Large intestine (tissue), 3 donors: ENCODE results near the gene VPS37B. TPM values are rescaled to one million over a fixed set of nuclear protein-coding genes. Genes with fewer than 3 reads are reported as not detected.

ENCODE experiments used
- DNase-seq, 2 donors: peaks; one replicate each; pipeline versions ENCODE4 v3.0.0 to v3.0.0-alpha.2; 2013
- H3K27ac ChIP-seq: one replicate; pipeline ENCODE4 v1.5.1; 2013; ENCODE audit warnings: low read length
- H3K27me3 ChIP-seq: 2 replicates; pipeline ENCODE4 v1.6.1; 2013; ENCODE audit warnings: low read length; ENCODE audit not compliant: control insufficient read depth, insufficient read depth
- H3K36me3 ChIP-seq: 2 replicates; pipeline ENCODE4 v1.6.1; 2013; ENCODE audit warnings: low read length; ENCODE audit not compliant: control insufficient read depth, insufficient read depth
- H3K4me1 ChIP-seq: one replicate; pipeline ENCODE4 v1.6.1; 2013; ENCODE audit warnings: low read length; ENCODE audit not compliant: control insufficient read depth, insufficient read depth
- H3K4me3 ChIP-seq: one replicate; pipeline ENCODE4 v1.5.1; 2013; ENCODE audit warnings: low read length
- H3K9me3 ChIP-seq: one replicate; pipeline ENCODE4 v1.6.1; 2013; ENCODE audit warnings: mild to moderate bottlenecking, low read depth, low read length, moderate library complexity; ENCODE audit not compliant: control insufficient read depth
- WGBS: methylation state at CpG from one replicate; pipeline ENCODE4 v1.1.5; 2013; ENCODE audit warnings: low lambda C conversion rate; ENCODE audit not compliant: insufficient coverage; 5-methylcytosine and 5-hydroxymethylcytosine counted together
- polyA plus RNA-seq: library from polyadenylated mRNA; unstranded; fragments of 120-200 nt; gene quantifications from one replicate; pipeline ENCODE4 v1.2.1, GENCODE V29; 2013

VPS37B gene
- polyA plus RNA-seq, 1 donor = 26.5 TPM

DNA sequence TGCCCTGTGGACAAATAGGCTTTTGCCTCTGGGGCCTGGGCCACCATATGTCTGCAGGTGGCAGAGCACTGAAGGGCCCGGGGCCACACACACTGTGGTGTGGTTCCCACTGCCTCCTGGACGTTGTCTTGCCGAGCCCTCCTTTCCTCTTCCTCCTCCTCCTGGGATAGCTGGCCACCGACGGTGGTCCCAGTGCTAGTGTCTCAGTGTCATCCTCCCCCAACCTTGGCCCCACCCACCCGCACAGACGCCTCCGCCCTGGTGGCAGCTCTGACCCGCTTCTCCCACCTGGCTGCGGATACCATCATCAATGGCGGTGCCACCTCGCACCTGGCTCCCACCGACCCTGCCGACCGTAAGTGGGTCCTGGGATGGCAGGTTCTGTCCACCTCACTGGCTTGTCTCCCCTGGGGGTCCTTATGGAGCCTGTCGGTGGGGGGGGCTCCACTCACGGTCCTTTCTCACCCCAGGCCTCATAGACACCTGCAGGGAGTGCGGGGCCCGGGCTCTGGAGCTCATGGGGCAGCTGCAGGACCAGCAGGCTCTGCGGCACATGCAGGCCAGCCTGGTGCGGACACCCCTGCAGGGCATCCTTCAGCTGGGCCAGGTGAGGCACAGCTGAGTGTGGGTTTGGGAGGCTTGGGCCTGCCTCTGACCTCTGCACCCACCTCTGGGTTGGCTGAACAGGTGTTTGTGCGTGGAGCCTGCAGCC, 37.2 kb downstream of the VPS37B start:
- H3K4me3 ChIP-seq = no peak overlapping the region
- peaks cover 15% of the 10 kb centered on the region for H3K4me1 ChIP-seq
- H3K27ac ChIP-seq = no peak overlapping the region
- WGBS = no CpG with 5 or more reads among the region's 22 CpGs
- DNase-seq = no peak
- H3K27me3 ChIP-seq = no peaks in the 10 kb centered on the region
- peaks cover 54% of the 10 kb centered on the region for H3K36me3 ChIP-seq
- H3K9me3 ChIP-seq = no peaks in the 10 kb centered on the region

DNA sequence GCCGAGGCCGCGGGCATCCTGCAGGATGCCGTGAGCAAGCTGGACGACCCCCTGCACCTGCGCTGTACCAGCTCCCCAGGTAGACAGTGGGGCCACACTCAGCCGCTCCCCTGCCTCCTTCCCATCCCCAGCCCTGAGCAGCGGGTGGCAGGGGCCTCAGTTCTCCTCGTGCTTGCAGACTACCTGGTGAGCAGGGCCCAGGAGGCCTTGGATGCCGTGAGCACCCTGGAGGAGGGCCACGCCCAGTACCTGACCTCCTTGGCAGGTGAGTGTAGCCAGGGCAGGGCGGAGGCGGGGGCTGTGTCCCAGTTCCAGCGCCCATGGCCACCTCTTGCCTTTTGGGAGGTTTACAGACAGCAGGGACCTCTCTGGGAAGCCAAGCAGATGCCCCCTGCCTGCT, 37.8 kb downstream of the VPS37B start:
- Histone ChIP-seq H3K27ac (no peak overlapping the region), H3K27me3 (no peaks in the 10 kb centered on the region), H3K4me1 (peaks cover 10% of the 10 kb centered on the region), H3K4me3 (no peak overlapping the region), H3K36me3 (peaks cover 51% of the 10 kb centered on the region), H3K9me3 (no peaks in the 10 kb centered on the region)
- WGBS = no CpG with 5 or more reads among the region's 14 CpGs
- no peak for DNase-seq

DNA sequence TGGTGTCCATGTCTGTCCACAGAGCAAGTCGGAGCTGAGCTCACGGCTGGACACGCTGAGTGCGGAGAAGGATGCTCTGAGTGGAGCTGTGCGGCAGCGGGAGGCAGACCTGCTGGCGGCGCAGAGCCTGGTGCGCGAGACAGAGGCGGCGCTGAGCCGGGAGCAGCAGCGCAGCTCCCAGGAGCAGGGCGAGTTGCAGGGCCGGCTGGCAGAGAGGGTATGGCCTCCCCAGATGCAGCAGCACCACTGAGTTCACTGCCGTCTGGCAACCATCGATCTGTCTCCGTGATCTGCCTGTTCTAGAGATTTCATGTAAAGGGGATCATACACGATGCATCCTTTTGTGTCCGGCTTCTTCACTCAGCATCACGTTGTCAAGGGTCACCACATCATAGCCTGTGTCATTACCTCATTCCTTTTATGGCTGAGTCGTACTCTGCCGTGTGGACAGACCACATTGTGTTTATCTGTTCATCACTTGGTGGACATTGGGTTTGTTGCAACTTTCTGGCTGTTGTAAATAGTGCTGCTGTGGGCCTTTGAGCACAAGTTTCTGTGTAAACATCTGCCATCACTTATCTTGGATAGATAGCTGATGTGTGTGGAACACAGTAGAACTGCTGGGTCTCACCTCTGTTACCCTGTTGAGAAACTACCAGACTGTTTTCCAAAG, 38.8 kb downstream of the VPS37B start:
- Histone ChIP-seq H3K36me3 (peaks cover 56% of the 10 kb centered on the region), H3K4me3 (no peak overlapping the region), H3K4me1 (peaks cover 1% of the 10 kb centered on the region), H3K9me3 (no peaks in the 10 kb centered on the region), H3K27ac (no peak overlapping the region), H3K27me3 (no peaks in the 10 kb centered on the region)
- DNase-seq = no peak
- no CpG with 5 or more reads among the region's 24 CpGs for WGBS

DNA sequence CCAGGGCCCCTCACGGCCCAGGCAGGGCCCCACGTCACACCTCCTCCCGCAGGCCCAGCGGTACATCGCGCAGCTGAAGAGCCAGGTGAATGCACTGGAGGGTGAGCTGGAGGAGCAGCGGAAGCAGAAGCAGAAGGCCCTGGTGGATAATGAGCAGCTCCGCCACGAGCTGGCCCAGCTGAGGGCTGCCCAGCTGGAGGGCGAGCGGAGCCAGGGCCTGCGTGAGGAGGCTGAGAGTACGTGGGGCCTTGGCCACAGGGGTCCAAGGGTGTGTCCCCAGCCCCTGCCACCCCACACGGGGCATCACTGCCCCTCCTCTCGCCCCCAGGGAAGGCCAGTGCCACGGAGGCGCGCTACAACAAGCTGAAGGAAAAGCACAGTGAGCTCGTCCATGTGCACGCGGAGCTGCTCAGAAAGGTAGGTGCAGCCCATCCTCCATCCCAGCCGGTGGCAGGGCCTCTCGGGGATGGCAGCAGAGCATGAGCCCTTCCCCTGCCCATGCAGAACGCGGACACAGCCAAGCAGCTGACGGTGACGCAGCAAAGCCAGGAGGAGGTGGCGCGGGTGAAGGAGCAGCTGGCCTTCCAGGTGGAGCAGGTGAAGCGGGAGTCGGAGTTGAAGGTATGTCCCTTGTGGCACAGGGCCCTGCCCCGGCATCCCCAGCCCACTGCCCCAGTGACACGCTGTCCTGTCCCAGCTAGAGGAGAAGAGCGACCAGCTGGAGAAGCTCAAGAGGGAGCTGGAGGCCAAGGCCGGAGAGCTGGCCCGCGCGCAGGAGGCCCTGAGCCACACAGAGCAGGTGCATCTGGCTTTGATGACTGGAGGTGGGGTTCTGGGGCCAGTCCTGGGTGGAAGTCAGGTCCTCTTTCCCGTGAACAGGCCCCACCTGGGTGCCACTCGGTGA, 39.7 kb downstream of the VPS37B start:
- H3K4me1 ChIP-seq = no peaks in the 10 kb centered on the region
- H3K4me3 ChIP-seq = no peak overlapping the region
- no peak for DNase-seq
- H3K36me3 ChIP-seq = peaks cover 56% of the 10 kb centered on the region
- WGBS = no CpG with 5 or more reads among the region's 40 CpGs
- no peaks in the 10 kb centered on the region for H3K9me3 ChIP-seq
- no peaks in the 10 kb centered on the region for H3K27me3 ChIP-seq
- no peak overlapping the region for H3K27ac ChIP-seq

DNA sequence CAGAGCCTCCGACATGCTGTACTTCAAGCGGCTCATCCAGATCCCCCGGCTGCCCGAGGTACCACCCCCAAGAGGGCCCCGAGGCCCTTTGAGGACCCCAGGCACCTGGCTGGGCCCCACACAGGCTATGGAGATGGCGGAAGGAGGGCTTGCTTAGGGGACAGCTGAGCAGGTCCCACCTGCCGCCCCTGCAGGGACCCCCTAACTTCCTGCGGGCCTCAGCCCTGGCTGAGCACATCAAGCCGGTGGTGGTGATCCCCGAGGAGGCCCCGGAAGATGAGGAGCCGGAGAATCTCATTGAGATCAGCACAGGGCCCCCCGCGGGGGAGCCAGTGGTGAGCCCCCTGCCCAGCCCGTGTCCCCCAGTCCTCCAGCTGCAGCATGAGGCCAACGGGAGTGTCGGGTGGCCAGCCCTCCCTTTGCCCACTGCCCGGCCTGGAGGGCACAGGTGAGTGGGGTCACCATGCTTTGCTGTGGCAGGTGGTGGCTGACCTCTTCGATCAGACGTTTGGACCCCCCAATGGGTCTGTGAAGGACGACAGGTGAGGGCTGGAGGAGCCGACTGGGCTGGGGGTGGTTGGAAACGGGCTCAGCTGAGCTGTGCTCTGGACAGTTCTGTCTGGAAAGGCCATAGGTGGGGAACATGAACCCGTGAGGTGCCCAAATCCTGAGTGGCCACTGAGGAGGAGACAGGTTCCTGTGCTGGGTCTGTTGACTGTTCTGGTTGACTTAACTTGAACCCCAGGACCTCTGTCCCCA, 40.7 kb downstream of the VPS37B start:
- no peaks in the 10 kb centered on the region for H3K9me3 ChIP-seq
- H3K27me3 ChIP-seq = no peaks in the 10 kb centered on the region
- H3K27ac ChIP-seq = no peak overlapping the region
- H3K4me1 ChIP-seq = no peaks in the 10 kb centered on the region
- no CpG with 5 or more reads among the region's 24 CpGs for WGBS
- peaks cover 53% of the 10 kb centered on the region for H3K36me3 ChIP-seq
- DNase-seq = no peak
- H3K4me3 ChIP-seq = no peak overlapping the region

DNA sequence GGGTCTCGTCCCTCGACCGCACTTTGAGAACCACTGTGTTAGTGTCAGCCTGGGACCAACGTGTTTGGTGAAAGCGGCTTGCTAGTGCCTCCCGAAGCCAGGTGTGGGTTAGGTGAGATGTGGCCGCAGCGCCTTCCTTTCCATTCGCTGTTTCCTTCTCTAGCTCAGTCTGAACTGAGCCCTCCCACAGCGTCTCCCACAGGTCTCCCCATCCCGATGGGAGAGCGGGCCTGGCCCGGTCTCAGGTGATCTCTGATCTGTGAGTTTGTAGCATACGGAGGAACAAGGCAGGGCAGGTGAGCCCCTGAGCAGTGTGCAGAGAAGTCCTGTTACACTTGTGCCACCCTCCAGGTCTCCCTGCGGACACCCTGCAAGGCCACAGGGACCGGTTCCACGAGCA, 41.4 kb downstream of the VPS37B start:
- Histone ChIP-seq H3K4me3 (no peak overlapping the region), H3K9me3 (no peaks in the 10 kb centered on the region)
- no CpG with 5 or more reads among the region's 17 CpGs for WGBS

DNA sequence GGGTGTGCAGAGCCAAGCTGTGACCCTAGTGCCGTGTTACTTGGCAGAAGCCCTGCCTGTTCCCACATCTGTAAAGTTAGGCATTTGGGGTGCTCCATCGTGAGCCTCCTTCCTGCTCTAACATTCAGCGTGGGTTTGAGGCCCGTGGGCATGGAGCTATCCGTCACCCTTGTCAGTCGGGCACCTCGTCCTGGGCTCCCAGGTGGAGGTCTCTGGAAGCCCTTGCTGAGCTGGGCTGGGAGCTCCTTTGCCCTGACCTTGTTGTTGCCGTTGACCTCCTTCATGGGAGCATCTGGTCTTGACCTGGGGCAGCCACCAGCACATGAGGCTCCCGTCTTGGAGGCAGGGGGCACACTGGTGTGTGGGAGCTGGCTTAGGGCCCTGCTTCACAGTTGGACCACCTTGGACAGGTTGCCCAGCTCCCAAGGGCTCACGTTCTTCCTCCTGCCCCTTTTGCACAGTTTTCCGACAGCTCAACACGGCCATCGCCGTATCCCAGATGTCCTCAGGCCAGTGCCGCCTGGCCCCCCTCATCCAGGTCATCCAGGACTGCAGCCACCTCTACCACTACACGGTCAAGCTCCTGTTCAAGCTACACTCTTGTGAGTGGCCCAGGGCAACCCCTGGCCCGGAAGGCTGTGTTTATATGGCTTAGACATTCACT, 42.2 kb downstream of the VPS37B start:
- H3K4me1 ChIP-seq = no peaks in the 10 kb centered on the region
- no peak overlapping the region for H3K27ac ChIP-seq
- H3K9me3 ChIP-seq = no peaks in the 10 kb centered on the region
- no CpG with 5 or more reads among the region's 17 CpGs for WGBS
- H3K36me3 ChIP-seq = peaks cover 48% of the 10 kb centered on the region
- no peak overlapping the region for H3K4me3 ChIP-seq
- no peak for DNase-seq
- no peaks in the 10 kb centered on the region for H3K27me3 ChIP-seq

More for the DNA sequence above, 41.4 kb downstream of the VPS37B start:
- Histone ChIP-seq H3K4me1 (no peaks in the 10 kb centered on the region), H3K36me3 (peaks cover 50% of the 10 kb centered on the region), H3K27me3 (no peaks in the 10 kb centered on the region), H3K27ac (no peak overlapping the region)
- no peak for DNase-seq

DNA sequence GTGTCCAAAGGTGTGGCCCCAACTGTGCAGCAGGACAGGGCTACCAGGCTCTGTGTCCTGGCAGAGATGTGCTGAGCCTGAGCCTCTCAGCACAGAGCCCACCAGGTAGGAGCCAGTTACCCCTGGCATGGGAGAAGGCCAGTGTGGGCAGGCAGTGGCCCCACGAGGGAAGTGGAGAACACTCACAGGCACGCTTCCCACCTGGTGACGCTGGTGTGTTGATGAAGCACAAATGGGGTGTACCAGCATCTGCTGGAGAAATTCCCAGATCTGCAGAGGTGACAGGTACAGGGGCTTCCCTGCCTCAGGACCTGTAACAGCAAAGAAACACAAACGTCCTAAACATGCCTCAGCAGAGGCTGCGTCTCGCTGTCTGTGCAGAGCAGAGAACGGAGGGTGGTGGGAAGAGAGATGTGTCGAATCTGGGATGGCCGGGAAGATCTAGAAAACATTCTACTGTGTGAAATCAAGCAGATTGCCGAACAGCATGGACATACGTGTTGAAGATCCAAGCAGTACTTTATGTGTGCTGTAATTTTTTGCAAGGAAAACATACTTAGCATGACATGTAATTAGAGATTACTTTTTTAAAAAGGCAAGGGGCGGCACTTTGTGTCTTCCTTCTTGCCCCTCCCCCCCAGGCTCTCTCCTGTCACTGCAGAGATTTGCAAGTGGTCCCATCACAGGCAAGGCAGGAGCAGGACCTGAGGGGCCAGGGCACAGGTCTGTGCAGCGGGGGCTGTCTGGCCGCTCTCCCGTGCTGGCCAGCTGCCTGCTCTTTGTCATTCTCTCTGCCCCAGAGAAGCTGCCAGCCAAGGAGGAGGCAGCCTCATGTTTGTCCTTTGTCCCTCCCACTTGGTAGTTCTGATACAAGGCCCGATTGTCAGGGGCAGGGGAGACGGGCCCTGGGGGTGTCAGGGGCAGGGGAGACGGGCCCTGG, 43.3 kb downstream of the VPS37B start:
- Histone ChIP-seq H3K4me3 (no peak overlapping the region), H3K27me3 (no peaks in the 10 kb centered on the region), H3K4me1 (no peaks in the 10 kb centered on the region), H3K36me3 (peaks cover 51% of the 10 kb centered on the region), H3K9me3 (no peaks in the 10 kb centered on the region), H3K27ac (no peak overlapping the region)
- no peak for DNase-seq
- WGBS = 100% methylated on average over 1 of the region's 18 CpGs

DNA sequence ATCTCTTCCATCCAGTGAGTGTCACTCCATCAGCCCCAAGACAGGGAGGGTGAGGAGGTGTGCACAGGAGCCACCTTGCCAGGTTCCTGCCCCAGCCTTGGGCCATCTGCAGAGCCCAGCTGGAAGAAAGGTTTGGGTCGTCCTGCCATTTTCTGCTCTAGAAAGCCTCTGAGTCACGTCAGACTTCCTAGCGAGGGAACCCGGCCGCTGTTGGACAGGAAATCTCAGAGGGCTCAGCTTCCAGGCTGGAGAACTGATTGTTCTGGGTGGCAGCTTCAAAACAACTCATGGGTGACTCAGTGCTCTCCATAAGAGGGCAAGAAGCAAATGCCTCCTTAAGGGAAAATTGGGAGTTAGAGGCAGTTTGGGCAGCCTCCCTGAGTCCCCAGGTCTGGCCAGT, 44.1 kb downstream of the VPS37B start:
- Histone ChIP-seq H3K27ac (no peak overlapping the region), H3K4me3 (no peak overlapping the region), H3K27me3 (no peaks in the 10 kb centered on the region), H3K4me1 (no peaks in the 10 kb centered on the region), H3K36me3 (peaks cover 51% of the 10 kb centered on the region), H3K9me3 (no peaks in the 10 kb centered on the region)
- no peak for DNase-seq
- no CpG with 5 or more reads among the region's 5 CpGs for WGBS
